ENCODE results near the gene AHDC1.
"Not testable (repeated sequence)": the region's sequence is repeated elsewhere in the genome, so short reads cannot be mapped to it uniquely, and the experiment has no call there.

The AHDC1 gene

GRCh38 chr1:27624467-27625178, 20.7 kb upstream of the AHDC1 start:
- DNase-seq: no peak
- TF ChIP-seq GATA1 (IDR thresholded peaks at IDR 0.05; ENCODE audit: low read depth, low read length) (no peak), POLR2A (IDR thresholded peaks at IDR 0.05; ENCODE audit: low read length) (no peak)

- TF ChIP-seq GATA1 (IDR thresholded peaks at IDR 0.05; ENCODE audit: low read depth, low read length) (no peak), POLR2A (IDR thresholded peaks at IDR 0.05; ENCODE audit: low read length) (no peak)
- no peak for DNase-seq
Measured at GRCh38 chr1:27623327-27624212, 19.6 kb upstream of the AHDC1 start.

GRCh38 chr1:27622828-27623227, 18.9 kb upstream of the AHDC1 start:
- DNase-seq: no peak
- TF ChIP-seq GATA1 (IDR thresholded peaks at IDR 0.05; ENCODE audit: low read depth, low read length) (no peak), POLR2A (IDR thresholded peaks at IDR 0.05; ENCODE audit: low read length) (no peak)

GRCh38 chr1:27621051-27621920, 17.3 kb upstream of the AHDC1 start:
- no peak for DNase-seq
- TF ChIP-seq POLR2A (IDR thresholded peaks at IDR 0.05; ENCODE audit: low read length): no peak
- no peak for TF ChIP-seq GATA1 (IDR thresholded peaks at IDR 0.05; ENCODE audit: low read depth, low read length)

- DNase-seq: not testable (repeated sequence)
Measured at GRCh38 chr1:27619782-27620438, 16.0 kb upstream of the AHDC1 start.

- DNase-seq: no peak
- no peak for TF ChIP-seq GATA1 (IDR thresholded peaks at IDR 0.05; ENCODE audit: low read depth, low read length)
- no peak for TF ChIP-seq POLR2A (IDR thresholded peaks at IDR 0.05; ENCODE audit: low read length)
Measured at GRCh38 chr1:27618341-27619082, 14.6 kb upstream of the AHDC1 start.

- TF ChIP-seq POLR2A (IDR thresholded peaks at IDR 0.05; ENCODE audit: low read length) (no peak), GATA1 (IDR thresholded peaks at IDR 0.05; ENCODE audit: low read depth, low read length) (no peak)
- DNase-seq: no peak
Measured at GRCh38 chr1:27617420-27617819, 13.5 kb upstream of the AHDC1 start.

GRCh38 chr1:27616441-27616840, 12.5 kb upstream of the AHDC1 start:
- DNase-seq: no peak
- TF ChIP-seq GATA1 (IDR thresholded peaks at IDR 0.05; ENCODE audit: low read depth, low read length) (no peak), POLR2A (IDR thresholded peaks at IDR 0.05; ENCODE audit: low read length) (no peak)

- no peak for DNase-seq
- TF ChIP-seq POLR2A (IDR thresholded peaks at IDR 0.05; ENCODE audit: low read length) (no peak), GATA1 (IDR thresholded peaks at IDR 0.05; ENCODE audit: low read depth, low read length) (no peak)
Measured at GRCh38 chr1:27615346-27616192, 11.6 kb upstream of the AHDC1 start.

- TF ChIP-seq POLR2A (IDR thresholded peaks at IDR 0.05; ENCODE audit: low read length) (no peak), GATA1 (IDR thresholded peaks at IDR 0.05; ENCODE audit: low read depth, low read length) (no peak)
- DNase-seq: no peak
Measured at GRCh38 chr1:27614625-27615344, 10.8 kb upstream of the AHDC1 start.

GRCh38 chr1:27614043-27614624, 10.2 kb upstream of the AHDC1 start:
- DNase-seq: no peak
- no peak for TF ChIP-seq POLR2A (IDR thresholded peaks at IDR 0.05; ENCODE audit: low read length)
- TF ChIP-seq GATA1 (IDR thresholded peaks at IDR 0.05; ENCODE audit: low read depth, low read length): no peak

Data from erythroblast (primary cell).